ENCODE measurements around the gene TEX52. TPM values are rescaled to one million over a fixed set of nuclear protein-coding genes. Genes with fewer than 3 reads are reported as not detected.

The TEX52 gene
- total and polyA plus RNA-seq, 4 donors, result not detected

DNA sequence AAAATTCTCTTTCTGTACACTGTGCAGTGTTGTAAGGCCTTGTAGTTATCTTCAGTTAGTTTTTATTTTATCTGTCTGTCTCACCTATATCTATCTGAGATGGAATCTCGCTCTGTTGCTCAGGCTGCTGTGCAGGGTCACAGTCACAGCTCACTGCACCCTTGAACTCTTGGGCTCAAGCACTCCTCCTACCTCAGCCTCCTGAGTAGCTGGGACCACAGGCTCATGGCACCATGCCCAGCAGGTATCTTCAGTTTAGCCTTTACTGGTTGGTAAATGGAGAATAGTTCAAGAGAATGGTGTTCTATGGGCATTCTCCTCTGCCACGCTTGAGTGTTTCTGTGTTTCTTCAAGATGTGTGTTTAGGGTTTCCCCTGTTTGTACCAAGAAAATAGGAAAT is 47.4 kb upstream of the TEX52 start:
- Histone ChIP-seq H3K36me3 (ENCODE audit: control insufficient read depth in 4 of 4, insufficient read depth in 3 of 4, low read depth in 1 of 4, low read length in 3 of 4) (no peaks in the 10 kb centered on the region), H3K4me1 (ENCODE audit: control insufficient read depth in 4 of 4, insufficient read depth in 4 of 4, low read length in 3 of 4) (peaks cover 0 to 2% (median 0%) of the 10 kb centered on the region in 4 donors), H3K27ac (ENCODE audit: low read depth in 1 of 2, low read length in 2 of 2) (no peak overlapping the region), H3K9me3 (ENCODE audit: control insufficient read depth in 4 of 4, low read length in 3 of 4) (no peaks in the 10 kb centered on the region), H3K9ac (ENCODE audit: low read depth in 1 of 2, low read length in 2 of 2) (no peak overlapping the region), H3K27me3 (ENCODE audit: control insufficient read depth in 4 of 4, insufficient read depth in 4 of 4, low read length in 3 of 4) (no peaks in the 10 kb centered on the region), H3K4me3 (ENCODE audit: low read depth in 1 of 3, low read length in 3 of 3) (no peak overlapping the region)
- no peak for DNase-seq (ENCODE audit: low spot score)
- 96% methylated on average over 2 of the region's 2 CpGs for WGBS
- TF ChIP-seq FOXA1 (IDR thresholded peaks at IDR 0.05) (no peak), EGR1 (IDR thresholded peaks at IDR 0.05; ENCODE audit: low read depth in 2 of 2) (no peak), FOXA2 (IDR thresholded peaks at IDR 0.05) (no peak), HNF4G (IDR thresholded peaks at IDR 0.05) (no peak), TAF1 (conservative IDR thresholded peaks at IDR 0.05) (no peak), SP1 (IDR thresholded peaks at IDR 0.05) (no peak), HNF4A (conservative IDR thresholded peaks at IDR 0.05) (no peak), JUND (IDR thresholded peaks at IDR 0.05) (no peak), RXRA (IDR thresholded peaks at IDR 0.05) (no peak), NR2F2 (IDR thresholded peaks at IDR 0.05) (no peak), YY1 (IDR thresholded peaks at IDR 0.05) (no peak), GABPA (IDR thresholded peaks at IDR 0.05 in 1 of 2, conservative IDR thresholded peaks at IDR 0.05 in 1 of 2) (no peak), RAD21 (IDR thresholded peaks at IDR 0.05) (no peak)
- TF ChIP-seq, protein P1, sequence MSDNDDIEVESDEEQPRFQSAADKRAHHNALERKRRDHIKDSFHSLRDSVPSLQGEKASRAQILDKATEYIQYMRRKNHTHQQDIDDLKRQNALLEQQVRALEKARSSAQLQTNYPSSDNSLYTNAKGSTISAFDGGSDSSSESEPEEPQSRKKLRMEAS (IDR thresholded peaks at IDR 0.05), result no peak
- TF ChIP-seq, protein P2, sequence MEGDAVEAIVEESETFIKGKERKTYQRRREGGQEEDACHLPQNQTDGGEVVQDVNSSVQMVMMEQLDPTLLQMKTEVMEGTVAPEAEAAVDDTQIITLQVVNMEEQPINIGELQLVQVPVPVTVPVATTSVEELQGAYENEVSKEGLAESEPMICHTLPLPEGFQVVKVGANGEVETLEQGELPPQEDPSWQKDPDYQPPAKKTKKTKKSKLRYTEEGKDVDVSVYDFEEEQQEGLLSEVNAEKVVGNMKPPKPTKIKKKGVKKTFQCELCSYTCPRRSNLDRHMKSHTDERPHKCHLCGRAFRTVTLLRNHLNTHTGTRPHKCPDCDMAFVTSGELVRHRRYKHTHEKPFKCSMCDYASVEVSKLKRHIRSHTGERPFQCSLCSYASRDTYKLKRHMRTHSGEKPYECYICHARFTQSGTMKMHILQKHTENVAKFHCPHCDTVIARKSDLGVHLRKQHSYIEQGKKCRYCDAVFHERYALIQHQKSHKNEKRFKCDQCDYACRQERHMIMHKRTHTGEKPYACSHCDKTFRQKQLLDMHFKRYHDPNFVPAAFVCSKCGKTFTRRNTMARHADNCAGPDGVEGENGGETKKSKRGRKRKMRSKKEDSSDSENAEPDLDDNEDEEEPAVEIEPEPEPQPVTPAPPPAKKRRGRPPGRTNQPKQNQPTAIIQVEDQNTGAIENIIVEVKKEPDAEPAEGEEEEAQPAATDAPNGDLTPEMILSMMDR (IDR thresholded peaks at IDR 0.05; ENCODE audit: low read depth, low read length, missing input control), result no peak
- TF ChIP-seq, protein P3, sequence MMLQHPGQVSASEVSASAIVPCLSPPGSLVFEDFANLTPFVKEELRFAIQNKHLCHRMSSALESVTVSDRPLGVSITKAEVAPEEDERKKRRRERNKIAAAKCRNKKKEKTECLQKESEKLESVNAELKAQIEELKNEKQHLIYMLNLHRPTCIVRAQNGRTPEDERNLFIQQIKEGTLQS (IDR thresholded peaks at IDR 0.05), result no peak
- TF ChIP-seq, protein P4, sequence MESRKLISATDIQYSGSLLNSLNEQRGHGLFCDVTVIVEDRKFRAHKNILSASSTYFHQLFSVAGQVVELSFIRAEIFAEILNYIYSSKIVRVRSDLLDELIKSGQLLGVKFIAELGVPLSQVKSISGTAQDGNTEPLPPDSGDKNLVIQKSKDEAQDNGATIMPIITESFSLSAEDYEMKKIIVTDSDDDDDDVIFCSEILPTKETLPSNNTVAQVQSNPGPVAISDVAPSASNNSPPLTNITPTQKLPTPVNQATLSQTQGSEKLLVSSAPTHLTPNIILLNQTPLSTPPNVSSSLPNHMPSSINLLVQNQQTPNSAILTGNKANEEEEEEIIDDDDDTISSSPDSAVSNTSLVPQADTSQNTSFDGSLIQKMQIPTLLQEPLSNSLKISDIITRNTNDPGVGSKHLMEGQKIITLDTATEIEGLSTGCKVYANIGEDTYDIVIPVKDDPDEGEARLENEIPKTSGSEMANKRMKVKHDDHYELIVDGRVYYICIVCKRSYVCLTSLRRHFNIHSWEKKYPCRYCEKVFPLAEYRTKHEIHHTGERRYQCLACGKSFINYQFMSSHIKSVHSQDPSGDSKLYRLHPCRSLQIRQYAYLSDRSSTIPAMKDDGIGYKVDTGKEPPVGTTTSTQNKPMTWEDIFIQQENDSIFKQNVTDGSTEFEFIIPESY (IDR thresholded peaks at IDR 0.05), result no peak
- TF ChIP-seq, protein P5, sequence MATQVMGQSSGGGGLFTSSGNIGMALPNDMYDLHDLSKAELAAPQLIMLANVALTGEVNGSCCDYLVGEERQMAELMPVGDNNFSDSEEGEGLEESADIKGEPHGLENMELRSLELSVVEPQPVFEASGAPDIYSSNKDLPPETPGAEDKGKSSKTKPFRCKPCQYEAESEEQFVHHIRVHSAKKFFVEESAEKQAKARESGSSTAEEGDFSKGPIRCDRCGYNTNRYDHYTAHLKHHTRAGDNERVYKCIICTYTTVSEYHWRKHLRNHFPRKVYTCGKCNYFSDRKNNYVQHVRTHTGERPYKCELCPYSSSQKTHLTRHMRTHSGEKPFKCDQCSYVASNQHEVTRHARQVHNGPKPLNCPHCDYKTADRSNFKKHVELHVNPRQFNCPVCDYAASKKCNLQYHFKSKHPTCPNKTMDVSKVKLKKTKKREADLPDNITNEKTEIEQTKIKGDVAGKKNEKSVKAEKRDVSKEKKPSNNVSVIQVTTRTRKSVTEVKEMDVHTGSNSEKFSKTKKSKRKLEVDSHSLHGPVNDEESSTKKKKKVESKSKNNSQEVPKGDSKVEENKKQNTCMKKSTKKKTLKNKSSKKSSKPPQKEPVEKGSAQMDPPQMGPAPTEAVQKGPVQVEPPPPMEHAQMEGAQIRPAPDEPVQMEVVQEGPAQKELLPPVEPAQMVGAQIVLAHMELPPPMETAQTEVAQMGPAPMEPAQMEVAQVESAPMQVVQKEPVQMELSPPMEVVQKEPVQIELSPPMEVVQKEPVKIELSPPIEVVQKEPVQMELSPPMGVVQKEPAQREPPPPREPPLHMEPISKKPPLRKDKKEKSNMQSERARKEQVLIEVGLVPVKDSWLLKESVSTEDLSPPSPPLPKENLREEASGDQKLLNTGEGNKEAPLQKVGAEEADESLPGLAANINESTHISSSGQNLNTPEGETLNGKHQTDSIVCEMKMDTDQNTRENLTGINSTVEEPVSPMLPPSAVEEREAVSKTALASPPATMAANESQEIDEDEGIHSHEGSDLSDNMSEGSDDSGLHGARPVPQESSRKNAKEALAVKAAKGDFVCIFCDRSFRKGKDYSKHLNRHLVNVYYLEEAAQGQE (IDR thresholded peaks at IDR 0.05), result no peak

Measured in liver (tissue), 9 donors.